HG03139 (cell line): Measurements from ENCODE around the gene SLC39A1.
A peak's percentile ranks its signal among the peaks of the same experiment; 100 is the strongest.

Experiments
- ATAC-seq: cut with Tn5 transposase; IDR thresholded peaks from one replicate; pipeline ENCODE4 v1.9.1; 2021; ENCODE audit not compliant: unreplicated experiment

Gene SLC39A1

GRCh38 chr1:153977250-153978240, 14.2 kb upstream of the SLC39A1 start, which contains the start of gene JTB:
Gene JTB, minus strand, starts transcription at chr1:153977674. Its CDS starts 422 bp downstream, at chr1:153977252.
- ATAC-seq = peak; percentile 55

- no peak for ATAC-seq
These were observed 13.5 kb upstream of the SLC39A1 start for GRCh38 chr1:153976819-153977249.

DNA sequence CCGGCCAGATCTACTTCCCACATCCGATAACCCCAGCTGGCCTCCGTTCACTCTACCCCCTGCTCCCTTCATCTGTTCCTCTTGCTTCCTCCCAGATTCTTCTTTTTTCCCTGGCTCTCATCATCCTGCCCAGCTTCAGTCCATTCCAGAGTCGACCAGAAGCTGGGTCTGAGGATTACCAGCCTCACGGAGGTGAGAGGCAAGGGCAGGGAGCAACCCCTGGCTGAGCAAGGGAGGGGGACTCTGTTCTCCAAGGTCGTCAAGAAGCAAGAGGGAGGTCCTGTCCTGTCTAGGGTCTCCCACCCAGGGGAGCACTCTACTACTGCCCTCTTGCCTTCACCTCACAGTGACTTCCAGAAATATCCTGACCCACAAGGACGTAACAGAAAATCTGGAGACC, 10.2 kb upstream of the SLC39A1 start:
- no peak for ATAC-seq

DNA sequence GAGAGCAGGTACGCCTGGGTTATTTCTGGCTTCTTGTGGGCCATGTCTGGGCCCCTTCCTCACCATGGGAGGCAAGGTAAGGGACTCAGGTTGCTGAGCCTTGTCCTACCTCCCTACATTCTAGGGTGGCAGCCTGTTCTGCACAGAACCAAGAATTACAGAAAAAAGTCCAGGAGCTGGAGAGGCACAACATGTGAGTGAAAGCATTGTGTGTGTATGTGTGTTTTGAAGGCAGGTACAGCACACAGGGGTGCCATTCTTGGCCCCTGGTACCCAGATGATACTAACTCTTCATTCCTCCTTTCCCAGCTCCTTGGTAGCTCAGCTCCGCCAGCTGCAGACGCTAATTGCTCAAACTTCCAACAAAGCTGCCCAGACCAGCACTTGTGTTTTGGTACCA, 9.7 kb upstream of the SLC39A1 start:
- ATAC-seq = no peak

DNA sequence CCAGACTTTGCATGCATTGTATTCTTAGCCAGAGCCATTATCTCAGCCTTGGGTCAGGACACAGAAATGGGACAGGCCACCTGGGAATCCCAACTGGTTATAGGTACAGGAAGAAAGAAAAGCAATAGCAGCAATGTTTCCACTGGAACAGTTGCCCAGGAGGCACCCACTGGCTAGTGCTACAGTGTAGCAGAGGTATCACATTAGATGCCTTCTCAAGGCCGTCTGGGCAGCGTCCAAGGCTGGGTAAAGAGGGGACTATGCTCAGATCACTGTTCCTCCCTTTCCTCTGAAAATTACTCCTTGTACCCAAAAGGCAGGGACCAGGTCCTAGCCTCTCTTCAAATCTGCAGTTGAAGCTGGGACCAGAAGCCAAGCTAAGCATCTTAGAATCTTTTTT, 7.0 kb upstream of the SLC39A1 start:
- no peak for ATAC-seq

DNA sequence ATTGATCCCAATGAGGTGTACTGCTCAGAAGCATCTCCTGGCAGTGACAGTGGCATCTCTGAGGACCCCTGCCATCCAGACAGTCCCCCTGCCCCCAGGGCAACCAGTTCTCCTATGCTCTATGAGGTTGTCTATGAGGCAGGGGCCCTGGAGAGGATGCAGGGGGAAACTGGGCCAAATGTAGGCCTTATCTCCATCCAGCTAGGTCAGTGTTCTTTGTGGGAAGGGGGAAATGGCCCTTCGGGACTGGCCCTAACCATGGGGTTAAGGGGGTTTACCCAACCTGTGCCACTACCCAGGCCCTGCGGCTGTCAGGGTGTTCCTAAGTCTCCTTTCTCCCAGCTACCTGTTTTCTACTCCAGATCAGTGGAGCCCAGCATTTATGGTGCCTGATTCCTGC, 5.6 kb upstream of the SLC39A1 start:
- no peak for ATAC-seq

- ATAC-seq = no peak
These were observed 5.1 kb upstream of the SLC39A1 start for GRCh38 chr1:153968408-153968807.

GRCh38 chr1:153968000-153968363, 4.6 kb upstream of the SLC39A1 start:
- no peak for ATAC-seq

- ATAC-seq = peak; percentile 52
These were observed 4.0 kb upstream of the SLC39A1 start, which contains the start of gene CREB3L4 for GRCh38 chr1:153967107-153967999. Gene CREB3L4, plus strand, starts transcription at chr1:153967902. Its CDS starts 624 bp downstream, at chr1:153968526.

GRCh38 chr1:153963850-153964331, 554 bp upstream of the SLC39A1 start:
- no peak for ATAC-seq

DNA sequence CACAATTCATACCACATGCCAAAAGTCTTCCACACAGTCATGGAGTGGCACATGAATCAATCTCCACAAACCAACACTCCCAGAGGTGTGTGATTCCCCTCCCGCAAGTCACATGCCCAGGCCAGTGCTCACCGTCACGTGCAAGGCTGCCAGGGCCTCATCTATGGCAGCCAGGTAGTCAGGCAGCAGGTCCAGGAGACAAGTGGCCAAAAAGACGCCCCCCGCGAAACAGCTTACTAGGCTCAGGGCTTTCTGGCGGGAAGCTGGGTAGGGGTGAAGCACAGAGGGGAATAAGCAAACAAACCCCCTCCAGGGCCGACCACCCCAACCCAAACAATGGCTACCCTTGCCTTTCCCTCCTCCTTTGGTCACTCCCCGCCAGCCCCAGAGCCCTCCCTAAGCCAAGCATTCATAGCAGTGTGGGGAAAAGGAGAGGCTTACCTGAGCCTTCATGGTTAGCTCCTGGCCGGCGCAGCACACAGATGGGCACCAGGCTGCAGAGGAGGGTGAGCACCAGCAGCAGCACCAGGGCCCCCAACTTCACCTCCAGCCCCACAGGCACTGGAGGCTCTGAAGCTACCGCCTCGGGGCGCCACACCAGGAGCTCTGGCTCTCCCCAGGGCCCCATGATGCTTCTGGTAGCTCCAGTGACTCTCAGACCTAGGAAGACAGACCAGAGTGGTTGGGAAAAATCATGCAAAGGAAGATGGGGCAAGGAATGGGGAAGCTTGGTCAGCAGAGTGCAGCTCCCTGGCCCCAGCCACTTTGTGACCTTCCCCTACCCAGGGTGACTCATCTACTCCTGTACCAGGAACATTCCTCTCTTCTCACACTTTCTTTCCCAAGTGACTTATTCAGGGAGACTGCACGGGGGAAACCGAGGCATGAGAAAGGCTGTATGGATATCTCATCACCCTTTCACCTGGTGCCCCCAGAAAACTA, 978 bp downstream of the SLC39A1 start:
- ATAC-seq = no peak

GRCh38 chr1:153961421-153961820, 1.9 kb downstream of the SLC39A1 start:
- ATAC-seq = no peak

GRCh38 chr1:153960206-153960605, 3.1 kb downstream of the SLC39A1 start:
- ATAC-seq = no peak

- no peak for ATAC-seq
These were observed 3.9 kb downstream of the SLC39A1 start for GRCh38 chr1:153959454-153959853.

DNA sequence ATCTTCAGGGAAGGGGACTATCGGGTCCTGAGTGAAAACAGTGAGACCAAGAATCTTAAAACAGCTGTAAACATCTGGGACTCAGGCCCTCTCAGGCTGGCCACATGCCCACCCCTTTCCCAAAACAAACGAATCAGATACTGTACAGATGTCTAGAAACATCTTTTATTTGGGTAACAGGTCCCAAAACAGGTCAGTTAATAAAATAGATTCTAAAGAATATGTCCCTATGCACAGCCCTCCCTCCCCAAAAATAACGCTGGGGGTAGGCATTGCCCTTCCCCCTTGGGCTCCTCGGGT, 4.4 kb downstream of the SLC39A1 start:
- ATAC-seq = no peak

- ATAC-seq = peak; percentile 74
These were observed 5.0 kb downstream of the SLC39A1 start, which contains the start of gene CRTC2 for GRCh38 chr1:153958111-153958960. Gene CRTC2, minus strand, starts transcription at chr1:153958612. Its CDS starts 115 bp downstream, at chr1:153958497.

- peak; percentile 11 for ATAC-seq
These were observed 5.6 kb downstream of the SLC39A1 start for GRCh38 chr1:153957744-153958110.

DNA sequence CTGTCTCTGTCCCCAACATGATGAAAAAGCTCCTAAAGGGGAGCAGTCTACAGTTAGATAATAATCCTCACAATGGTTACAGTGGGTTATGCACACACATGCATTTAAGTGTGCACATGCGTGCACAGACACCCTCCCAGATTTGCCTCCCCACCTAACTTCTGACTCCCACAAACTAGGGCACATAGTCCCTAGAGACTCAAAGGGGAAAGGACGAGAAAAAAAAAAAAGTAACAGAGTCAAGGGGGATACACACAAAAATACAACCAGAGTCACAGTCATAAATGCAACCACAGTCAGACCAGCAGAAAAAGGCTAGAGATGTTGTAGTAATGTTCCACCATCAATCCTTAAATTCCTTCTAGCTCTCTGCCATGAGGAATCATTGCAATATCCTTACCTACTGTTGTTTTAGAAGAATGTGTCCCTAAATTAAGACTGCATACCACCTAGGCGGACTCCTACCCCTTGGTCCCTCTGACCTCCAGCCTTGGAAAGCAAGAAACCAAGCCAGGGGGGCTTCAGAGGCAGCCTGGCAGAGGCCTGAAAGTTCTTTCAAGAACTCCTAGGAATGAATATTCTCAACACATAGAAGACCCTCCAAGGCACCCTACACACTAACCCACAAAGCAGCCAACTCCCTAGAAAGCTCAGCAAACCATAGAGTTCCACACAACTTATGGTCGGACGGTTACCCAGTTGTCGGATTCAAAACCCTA, 6.2 kb downstream of the SLC39A1 start:
- no peak for ATAC-seq

DNA sequence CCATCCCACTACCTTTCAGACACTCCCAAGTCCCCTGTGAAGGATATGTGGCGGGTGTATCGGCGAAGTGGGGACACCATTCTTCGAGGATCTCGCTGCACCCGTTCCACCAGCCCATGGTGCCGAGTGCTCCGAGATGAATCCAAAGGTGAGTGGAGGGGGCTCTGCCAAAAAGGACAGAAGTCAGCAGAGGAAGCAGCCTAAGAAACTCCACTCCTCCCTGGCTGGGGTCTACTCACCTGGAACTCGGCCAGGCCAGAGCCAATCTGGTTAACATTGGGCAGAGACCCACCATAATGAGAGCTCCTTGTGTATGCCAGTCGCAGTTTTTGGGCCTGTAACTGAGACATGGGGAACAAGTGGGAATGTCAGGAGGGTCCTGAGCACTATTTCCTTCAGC, 8.5 kb downstream of the SLC39A1 start:
- ATAC-seq = no peak
